Smooth muscle cell (in vitro differentiated cells): ENCODE measurements around the gene FMO2. TPM values are rescaled to one million over a fixed set of nuclear protein-coding genes. Genes with fewer than 3 reads are reported as not detected.

Experiments used
- DNase-seq: peaks from one replicate; lab custom pipeline; 2025; ENCODE audit not compliant: unreplicated experiment; lab: John Stamatoyannopoulos, UW
- H2AFZ ChIP-seq: fragments of 200-600 bp; sonication (generic); 2 replicates; pipeline ENCODE4 v1.6.0; 2016; ENCODE audit warnings: antibody characterized with exemption, low read depth, mild to moderate bottlenecking
- H3F3A ChIP-seq: fragments of 200-600 bp; sonication (generic); 2 replicates; pipeline ENCODE4 v1.6.0; 2017; ENCODE audit warnings: antibody characterized with exemption, low read depth
- H3K27ac ChIP-seq: fragments of 200-600 bp; sonication (generic); 2 replicates; pipeline ENCODE4 v1.5.1; 2016; ENCODE audit warnings: low read depth, mild to moderate bottlenecking
- H3K27me3 ChIP-seq: fragments of 200-600 bp; sonication (generic); 2 replicates; pipeline ENCODE4 v1.6.1; 2016; ENCODE audit warnings: low read depth, mild to moderate bottlenecking
- H3K36me3 ChIP-seq: fragments of 200-600 bp; sonication (generic); 2 replicates; pipeline ENCODE4 v1.5.1; 2016; ENCODE audit warnings: low read depth
- H3K4me1 ChIP-seq: fragments of 200-600 bp; sonication (generic); 2 replicates; pipeline ENCODE4 v1.5.1; 2016; ENCODE audit warnings: low read depth
- H3K4me2 ChIP-seq: fragments of 200-600 bp; sonication (generic); 2 replicates; pipeline ENCODE4 v1.6.0; 2016; ENCODE audit warnings: mild to moderate bottlenecking
- H3K4me3 ChIP-seq: fragments of 200-600 bp; sonication (generic); 2 replicates; pipeline ENCODE4 v1.5.1; 2016; ENCODE audit warnings: mild to moderate bottlenecking
- H3K79me2 ChIP-seq: fragments of 200-600 bp; sonication (generic); 2 replicates; pipeline ENCODE4 v1.6.0; 2016; ENCODE audit warnings: low read depth, mild to moderate bottlenecking
- H3K9ac ChIP-seq: fragments of 200-600 bp; sonication (generic); 2 replicates; pipeline ENCODE4 v1.6.0; 2016; ENCODE audit warnings: low read depth
- H3K9me3 ChIP-seq: fragments of 200-600 bp; sonication (generic); replicated peaks from 2 replicates; pipeline ENCODE4 v1.5.1; 2016; ENCODE audit warnings: low read depth
- H4K20me1 ChIP-seq: fragments of 200-600 bp; sonication (generic); 2 replicates; pipeline ENCODE4 v1.6.0; 2016; ENCODE audit warnings: low read depth
- WGBS: methylation state at CpG from one replicate; pipeline ENCODE4 v1.1.7; 2016; ENCODE audit warnings: low lambda C conversion rate; 5-methylcytosine and 5-hydroxymethylcytosine counted together
- polyA plus RNA-seq: library from polyadenylated mRNA; unstranded; fragments of >200 nt; fragmentation: Nextera tagmentation; extraction: Ambion mirVana; gene quantifications from 2 replicates; pipeline ENCODE4 v1.2.1, GENCODE V29; 2016
- total RNA-seq: library from RNA; depleted of rRNA; stranded (reverse); fragments of >200 nt; gene quantifications from 2 replicates; pipeline ENCODE4 v1.2.3, GENCODE V29; 2014
- TF ChIP-seq, protein P1 (sequence below): fragments of 200-600 bp; sonication (generic); IDR thresholded peaks from 2 replicates; pipeline ENCODE4 v1.5.1; 2017; ENCODE audit warnings: borderline replicate concordance, mild to moderate bottlenecking, antibody characterized with exemption; ENCODE audit not compliant: insufficient read depth, poor library complexity, severe bottlenecking

The FMO2 gene
- total and polyA plus RNA-seq, 2 experiments from 2014 or later, result not detected

DNA sequence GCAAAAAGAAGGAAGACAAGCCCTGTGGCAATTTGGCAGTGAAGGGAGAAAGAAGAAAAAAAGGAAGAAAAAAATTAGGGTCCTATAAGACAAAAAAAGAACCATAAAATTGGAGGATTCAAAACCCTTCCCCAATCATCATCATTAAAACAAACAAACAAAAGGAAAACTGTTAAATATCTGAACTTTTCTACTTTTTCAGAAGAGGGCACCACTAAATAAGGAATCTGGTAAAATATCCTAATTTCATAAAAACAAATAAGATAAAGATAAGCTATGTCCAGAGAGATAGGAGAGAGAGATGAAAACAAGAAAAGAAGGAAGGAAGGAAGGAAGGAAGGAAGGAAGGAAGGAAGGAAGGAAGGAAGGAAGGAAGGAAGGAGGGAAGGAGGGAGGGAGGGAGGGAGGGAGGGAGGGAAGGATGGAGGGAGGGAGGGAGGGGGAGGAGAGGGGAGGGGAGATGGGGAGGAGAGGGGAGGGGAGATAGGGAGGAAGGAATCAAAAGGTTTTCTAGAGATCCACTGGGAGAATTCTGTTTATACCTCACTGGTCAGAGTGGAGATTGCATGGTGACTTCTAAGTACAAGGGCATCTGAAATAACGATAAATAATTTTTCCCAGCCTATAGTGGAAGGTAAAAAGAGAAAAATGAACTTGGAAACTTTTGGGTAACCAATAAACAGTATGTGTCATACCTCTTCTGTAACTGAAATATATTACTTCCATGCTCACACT lies 10.4 kb upstream of the FMO2 start:
- H3K9ac ChIP-seq, result no peak overlapping the region
- H3K4me3 ChIP-seq, result no peak overlapping the region
- H3F3A ChIP-seq, result no peaks in the 10 kb centered on the region
- TF ChIP-seq, protein P1, sequence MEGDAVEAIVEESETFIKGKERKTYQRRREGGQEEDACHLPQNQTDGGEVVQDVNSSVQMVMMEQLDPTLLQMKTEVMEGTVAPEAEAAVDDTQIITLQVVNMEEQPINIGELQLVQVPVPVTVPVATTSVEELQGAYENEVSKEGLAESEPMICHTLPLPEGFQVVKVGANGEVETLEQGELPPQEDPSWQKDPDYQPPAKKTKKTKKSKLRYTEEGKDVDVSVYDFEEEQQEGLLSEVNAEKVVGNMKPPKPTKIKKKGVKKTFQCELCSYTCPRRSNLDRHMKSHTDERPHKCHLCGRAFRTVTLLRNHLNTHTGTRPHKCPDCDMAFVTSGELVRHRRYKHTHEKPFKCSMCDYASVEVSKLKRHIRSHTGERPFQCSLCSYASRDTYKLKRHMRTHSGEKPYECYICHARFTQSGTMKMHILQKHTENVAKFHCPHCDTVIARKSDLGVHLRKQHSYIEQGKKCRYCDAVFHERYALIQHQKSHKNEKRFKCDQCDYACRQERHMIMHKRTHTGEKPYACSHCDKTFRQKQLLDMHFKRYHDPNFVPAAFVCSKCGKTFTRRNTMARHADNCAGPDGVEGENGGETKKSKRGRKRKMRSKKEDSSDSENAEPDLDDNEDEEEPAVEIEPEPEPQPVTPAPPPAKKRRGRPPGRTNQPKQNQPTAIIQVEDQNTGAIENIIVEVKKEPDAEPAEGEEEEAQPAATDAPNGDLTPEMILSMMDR, result no peak
- WGBS, result 100% methylated on average over 1 of the region's 1 CpG
- no peaks in the 10 kb centered on the region for H3K27me3 ChIP-seq
- H3K79me2 ChIP-seq, result no peaks in the 10 kb centered on the region
- H4K20me1 ChIP-seq, result no peaks in the 10 kb centered on the region
- no peaks in the 10 kb centered on the region for H3K36me3 ChIP-seq
- H3K4me2 ChIP-seq, result no peak overlapping the region
- H3K27ac ChIP-seq, result no peak overlapping the region
- no peak for DNase-seq
- no peaks in the 10 kb centered on the region for H3K9me3 ChIP-seq
- H2AFZ ChIP-seq, result no peak overlapping the region
- H3K4me1 ChIP-seq, result no peaks in the 10 kb centered on the region

DNA sequence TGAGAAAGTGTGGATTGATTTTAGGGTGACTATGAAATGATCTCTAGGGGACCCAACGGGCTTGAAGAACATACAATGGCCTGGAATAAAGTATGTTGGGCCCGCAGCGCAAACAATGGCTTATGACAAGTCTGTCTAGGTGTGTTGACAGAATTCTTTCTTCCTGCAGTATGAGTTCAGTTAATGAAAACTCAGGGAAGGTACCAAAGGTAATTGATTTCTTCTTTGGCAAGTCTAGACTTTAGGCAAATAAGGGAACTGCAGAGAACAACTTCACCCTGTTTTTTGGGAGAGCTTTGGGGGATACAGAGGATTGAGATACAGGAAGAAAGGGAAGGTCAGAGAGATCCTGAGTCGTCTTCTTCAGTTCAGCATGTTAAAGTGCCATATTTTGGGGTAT lies 7.8 kb upstream of the FMO2 start:
- Histone ChIP-seq H3K27ac (no peak overlapping the region), H3K4me2 (no peak overlapping the region), H4K20me1 (no peaks in the 10 kb centered on the region), H3K27me3 (no peaks in the 10 kb centered on the region), H3K4me3 (no peak overlapping the region), H3K79me2 (no peaks in the 10 kb centered on the region), H2AFZ (no peak overlapping the region), H3K9me3 (no peaks in the 10 kb centered on the region), H3K4me1 (no peaks in the 10 kb centered on the region), H3K36me3 (no peaks in the 10 kb centered on the region), H3F3A (no peaks in the 10 kb centered on the region), H3K9ac (no peak overlapping the region)
- no peak for DNase-seq
- TF ChIP-seq, protein P1, result no peak
- 94% methylated on average over 4 of the region's 4 CpGs for WGBS

DNA sequence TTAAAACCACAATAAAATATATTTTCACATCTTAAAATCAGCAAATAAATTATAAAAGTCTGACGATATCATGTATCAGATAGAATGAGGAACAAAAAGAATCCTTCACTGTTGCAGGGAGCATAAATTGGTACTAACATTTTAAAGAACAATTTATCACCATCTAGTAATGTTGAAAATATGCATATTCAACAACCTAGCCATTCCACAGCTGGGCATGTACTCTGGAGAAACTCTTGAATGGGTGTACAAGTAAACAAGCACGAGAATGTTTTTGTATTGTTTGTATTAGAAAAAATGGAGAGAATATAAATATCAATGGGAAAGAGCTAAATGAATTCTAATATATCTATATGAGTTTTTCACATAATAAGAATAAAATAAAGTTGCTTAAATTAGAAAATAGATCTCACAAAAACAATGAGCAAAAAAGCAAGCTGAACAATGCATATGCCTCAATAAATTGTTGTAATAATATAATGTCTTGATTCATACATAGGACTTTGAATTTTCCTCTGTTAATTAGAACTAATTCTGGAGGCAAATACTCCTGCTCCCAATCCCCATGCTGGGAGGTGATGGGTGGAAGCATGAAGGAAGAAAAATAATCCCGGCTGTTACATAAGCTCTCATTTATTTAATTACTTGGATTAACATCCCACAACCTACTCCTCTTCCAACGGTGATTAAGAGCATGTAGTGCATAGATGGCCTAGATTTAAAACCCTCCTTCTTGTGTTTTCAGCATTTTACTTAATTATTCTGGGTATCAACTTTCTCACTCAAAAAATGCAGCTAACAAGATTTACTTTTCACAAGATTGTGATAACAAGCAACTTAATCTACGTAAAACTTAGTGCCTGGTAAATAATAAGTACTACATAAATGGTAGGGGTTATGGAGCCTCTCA lies 5.5 kb upstream of the FMO2 start:
- Histone ChIP-seq H3K9me3 (no peaks in the 10 kb centered on the region), H2AFZ (no peak overlapping the region), H3K36me3 (no peaks in the 10 kb centered on the region), H3K4me3 (no peak overlapping the region), H3K27me3 (no peaks in the 10 kb centered on the region), H3K27ac (no peak overlapping the region), H3K79me2 (no peaks in the 10 kb centered on the region), H4K20me1 (no peaks in the 10 kb centered on the region), H3K4me2 (no peak overlapping the region), H3K4me1 (no peaks in the 10 kb centered on the region), H3F3A (no peaks in the 10 kb centered on the region), H3K9ac (no peak overlapping the region)
- 64% methylated on average over 5 of the region's 5 CpGs for WGBS
- no peak for DNase-seq
- TF ChIP-seq, protein P1, result no peak
